ENCODE measurements around the gene ZBTB16.

- TF ChIP-seq CTCF (IDR thresholded peaks at IDR 0.05) = no peak
- peak in 1 of 3 donors; percentile 28 for TF ChIP-seq POLR2AphosphoS5 (IDR thresholded peaks at IDR 0.05)
- no peak for TF ChIP-seq POLR2A (IDR thresholded peaks at IDR 0.05)
These were observed 1.0 kb downstream of the ZBTB16 start for GRCh38 chr11:114060392-114061047.
